ENCODE results near the gene ACTL9.

ACTL9 gene

DNA sequence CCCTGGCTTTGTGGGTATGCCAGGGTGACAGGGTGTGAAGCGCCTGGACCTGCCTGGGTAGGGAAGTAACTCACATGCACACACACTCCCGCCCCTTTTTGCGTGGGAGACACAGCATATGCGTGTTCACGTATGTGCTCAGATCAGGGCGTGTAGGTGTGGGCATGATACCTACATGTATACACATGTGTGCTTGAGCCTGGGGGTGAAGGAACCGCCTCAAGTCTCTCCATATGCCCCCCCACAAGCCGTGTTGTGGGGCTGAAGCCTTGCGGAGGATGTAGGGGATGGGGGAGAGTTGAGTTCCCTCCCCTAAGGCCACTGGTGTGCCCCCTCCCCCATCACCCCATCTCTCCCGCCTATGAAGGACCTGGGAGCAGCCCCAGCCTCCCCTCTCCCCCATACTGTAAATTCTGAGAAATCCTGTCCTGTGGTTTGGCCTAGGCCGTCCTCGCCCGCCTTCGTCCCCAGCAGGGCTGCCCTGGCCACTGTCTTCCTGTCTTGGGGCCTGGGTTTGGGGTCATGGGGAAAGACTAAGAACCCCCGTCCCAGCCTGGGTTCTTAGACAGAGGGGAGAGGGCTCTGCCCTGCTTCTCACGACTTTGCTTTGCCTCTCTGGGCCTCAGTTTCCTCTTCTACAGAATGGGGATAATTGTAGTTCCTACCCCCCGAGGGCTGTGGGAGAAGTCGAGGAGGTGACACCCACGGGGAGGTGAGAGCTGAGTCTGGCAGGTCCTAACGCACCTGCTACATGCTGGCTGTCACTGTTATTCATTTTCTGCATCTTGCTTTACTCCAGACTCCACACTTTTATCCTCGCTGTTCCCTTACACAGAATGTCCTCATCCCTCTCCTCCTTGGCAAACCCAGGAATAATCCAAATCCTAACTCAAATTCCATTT, 14.3 kb downstream of the ACTL9 start:
- no peak for DNase-seq

DNA sequence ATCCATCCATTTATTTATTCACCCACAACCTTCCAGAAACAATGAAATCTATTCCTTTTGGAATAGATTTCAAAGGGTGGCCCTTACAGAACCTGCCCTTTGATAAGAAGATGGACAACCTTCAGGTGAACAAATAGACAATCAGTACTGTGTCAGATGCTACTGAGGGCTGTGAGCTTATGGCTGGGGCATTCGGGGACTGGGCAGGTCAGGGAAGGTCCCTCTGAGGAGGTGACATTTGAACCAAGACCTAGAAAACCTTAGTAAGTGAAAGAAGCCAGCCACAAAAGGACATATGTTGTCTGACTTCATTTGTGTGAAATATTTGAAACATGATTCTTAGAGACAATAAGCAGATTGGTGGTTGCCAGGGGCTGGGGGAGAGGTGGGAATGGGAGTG, 15.7 kb downstream of the ACTL9 start:
- no peak for DNase-seq

DNA sequence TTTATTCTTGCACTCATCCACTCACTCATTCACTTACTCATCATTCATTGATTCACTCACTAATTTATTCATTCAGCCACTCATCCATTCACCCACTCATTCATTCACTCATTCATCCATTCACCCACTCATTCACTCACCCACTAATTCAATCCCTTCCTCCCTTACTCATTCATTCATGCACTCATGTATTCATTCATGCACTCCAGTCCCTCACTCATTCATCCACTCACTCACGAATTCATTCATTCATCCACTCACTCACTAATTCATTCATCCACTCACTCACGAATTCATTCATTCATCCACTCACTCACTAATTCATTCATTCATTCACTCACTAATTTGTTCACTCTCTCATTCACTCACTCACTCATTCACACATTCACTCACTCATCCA, 16.1 kb downstream of the ACTL9 start:
- DNase-seq: no peak

DNA sequence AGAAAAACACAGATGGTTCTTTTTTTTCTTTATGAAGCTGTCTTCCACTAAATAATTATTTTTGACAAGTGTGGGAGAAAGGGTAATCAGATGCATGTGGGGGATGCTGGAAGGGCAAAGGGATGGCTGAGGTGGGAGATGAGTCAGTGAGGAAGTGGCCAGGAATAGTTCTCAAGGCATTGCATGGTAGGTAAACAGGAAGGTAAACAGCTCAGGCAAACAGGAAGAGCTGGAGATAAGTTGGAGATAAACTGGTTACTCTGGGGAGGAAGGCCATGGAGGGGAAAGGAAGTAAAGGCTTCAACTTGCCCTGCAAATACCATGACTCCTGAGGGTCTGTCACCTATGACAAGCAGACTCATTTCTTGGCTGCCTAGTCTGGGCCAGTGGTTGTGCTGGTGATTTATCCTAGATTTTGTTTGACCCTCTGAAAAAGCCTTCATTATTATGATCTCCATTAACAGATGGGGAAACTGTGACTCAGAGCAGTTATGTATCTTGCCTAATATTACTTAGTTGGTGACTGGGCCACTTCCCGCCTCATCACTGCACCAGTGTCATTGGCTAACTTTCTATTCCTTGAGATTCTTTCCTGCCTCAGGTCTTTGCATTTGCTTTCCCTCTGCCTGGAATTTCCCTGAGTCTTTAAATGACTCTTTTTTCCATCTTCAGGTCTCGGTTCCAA, 17.1 kb downstream of the ACTL9 start:
- no peak for DNase-seq

DNA sequence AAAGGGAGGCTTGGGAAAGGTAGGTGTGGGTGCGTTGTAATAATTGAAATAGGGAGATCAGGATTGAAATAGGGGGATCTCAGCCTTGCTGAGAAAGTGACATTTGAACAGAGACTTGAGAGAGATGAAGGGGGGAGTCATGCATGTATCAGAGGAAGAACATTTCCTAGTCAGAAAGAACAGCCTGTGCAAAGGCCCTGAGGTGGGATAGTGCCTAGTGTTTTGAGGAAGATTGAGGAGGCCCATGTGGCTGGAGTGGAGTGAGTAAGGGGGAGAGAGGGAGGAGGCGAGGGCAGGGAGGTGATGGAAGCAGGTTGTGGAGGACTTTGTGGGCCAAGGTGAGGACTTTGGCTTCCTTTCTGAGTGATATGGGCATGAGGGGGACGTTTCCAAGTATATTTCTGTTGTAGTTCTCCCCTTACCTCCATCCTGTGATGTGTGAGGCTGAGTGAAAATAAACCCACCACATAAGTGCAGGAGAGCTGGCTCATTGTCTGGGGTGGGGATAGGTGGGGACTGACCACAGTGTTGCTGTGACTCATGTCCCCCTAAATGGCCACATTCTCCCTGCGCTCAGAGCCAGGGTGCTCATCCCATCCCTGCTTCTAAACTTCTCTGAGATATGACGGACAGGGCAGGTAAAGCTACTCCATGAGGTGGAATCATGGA, 17.8 kb downstream of the ACTL9 start:
- DNase-seq: no peak

DNA sequence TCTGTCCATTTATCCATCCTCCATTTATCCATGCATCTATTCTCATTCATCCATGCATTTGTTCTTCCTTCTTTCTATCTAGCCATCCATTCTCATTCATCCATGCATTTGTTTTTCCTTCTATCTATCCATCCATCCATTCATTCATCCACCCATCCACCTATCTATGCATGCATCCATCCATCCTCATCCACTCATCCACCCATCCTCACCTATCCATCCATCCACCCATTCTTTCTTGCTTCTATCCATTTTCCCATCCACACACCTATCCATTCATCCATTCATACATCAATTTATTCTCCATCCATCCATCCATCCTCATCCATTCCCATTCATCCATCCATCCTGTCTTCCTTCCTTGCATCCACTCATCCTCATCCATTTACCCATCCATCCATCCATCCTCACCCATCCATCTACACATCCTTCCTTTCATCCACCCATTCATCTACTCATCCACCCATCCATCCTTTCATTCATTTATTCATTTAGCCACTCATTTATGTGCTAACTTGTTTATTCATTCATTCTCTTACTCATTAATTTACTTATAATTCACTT, 20.3 kb downstream of the ACTL9 start:
- no peak for DNase-seq

DNA sequence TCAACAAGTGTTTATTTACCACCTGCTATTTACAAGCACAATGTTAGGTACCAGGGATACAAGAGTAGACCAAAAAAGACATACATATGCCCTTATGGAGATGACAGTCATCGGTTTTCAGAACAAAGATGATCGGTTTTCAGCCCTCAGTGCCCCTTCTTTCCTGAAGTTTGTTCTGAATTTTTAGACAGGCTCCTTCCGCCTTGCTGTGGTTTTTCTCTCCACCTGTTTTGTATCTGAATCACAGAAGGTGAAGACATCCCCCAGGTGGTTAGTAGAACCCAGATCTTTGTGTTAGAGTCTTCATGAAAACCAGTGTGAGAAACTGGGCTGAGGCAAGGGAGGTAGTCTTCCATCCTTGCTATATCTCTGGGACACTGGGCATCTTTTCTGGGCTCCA, 23.5 kb downstream of the ACTL9 start:
- DNase-seq: no peak

DNA sequence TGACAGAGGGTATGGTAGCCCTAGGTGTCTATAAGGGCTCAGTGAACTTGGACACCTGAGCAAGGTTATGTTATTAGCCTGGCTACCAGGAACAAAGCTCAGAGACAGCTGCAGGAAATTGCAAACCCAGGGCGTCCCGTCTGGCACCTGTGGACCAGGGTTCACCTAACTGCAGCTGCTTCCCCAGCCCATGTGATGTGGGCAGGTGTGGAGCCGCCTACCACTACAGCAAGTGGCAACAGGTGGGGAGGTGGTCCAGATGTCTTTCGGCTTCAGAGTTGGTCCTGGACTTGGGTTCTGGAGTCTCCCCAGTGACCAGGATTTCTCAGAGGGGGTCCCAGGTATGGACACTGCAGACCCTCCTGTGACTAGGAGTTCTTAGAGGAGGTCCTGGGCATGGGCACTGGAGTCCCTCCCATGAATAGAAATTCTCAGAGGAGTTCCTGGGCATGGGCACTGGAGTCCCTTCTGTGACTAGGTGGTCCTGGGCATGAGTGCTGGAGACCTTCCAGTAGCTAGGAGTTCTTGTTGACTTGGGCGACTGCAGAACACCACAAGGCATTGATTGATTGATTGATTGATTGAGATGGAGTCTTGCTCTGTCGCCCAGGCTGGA, 25.2 kb downstream of the ACTL9 start:
- no peak for DNase-seq

DNA sequence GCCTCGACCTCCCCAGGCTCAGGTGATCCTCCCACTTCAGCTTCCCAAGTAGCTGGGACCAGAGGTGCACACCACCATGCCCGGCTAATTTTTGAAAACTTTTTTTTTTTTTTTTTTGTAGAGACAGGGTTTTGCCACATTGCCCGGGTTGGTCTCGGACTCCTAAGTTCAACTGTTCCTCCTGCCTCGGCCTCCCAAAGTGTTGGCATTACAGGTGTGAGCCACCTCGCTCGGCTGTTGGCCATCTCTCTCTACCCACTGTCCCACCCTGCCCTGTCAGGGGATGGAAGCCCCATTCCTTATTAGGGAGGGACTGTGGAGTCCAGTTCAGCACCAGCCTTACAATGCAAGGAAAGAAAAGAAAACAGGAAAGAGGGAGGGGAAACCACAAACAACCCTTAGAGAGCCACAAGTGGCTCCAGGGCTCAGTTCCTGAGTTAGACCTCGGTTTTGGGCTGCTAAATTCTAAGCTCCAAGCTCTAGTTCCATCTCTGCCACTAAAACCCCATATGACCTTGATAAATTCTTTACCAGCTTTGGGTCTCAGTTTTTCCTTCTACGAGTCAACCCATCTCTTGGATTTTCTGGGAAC, 31.7 kb downstream of the ACTL9 start:
- no peak for DNase-seq

DNA sequence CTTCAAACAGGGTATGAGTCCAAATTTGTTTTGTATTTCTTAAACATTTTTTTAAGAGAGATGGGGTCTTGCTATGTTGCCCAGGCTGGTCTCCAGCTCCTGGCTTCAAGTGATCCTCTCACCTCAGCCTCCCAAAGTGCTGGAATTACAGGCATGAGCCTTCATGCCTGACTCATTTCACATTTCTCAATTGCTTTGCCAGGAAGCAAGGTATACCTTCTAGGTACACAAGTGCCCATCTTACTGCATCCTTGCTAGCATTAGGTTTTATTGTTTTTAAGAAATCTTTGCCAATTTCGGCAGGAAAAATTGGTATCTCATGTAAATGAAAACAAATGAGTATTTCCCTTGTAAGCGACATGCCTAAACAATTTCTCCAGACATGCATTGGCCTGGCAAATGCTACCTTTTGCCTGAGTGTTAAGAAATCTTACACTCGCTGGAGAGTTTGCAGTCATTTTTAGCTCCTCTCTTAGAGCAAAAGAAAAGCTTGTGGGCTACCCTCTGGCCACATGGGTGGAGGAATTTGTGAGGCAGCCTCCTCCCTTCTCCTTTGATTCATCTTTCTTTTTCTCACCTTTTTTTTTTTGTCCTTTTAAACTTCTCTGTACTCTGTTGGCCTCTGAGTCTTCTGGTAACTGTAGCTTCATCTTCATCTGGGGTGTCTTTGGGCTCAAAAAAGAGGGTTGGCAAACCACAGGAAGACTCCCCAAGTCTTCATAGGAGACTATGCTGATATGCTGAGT, 33.0 kb downstream of the ACTL9 start:
- peak in 1 of 2 experiments; percentile 19 for DNase-seq

DNA sequence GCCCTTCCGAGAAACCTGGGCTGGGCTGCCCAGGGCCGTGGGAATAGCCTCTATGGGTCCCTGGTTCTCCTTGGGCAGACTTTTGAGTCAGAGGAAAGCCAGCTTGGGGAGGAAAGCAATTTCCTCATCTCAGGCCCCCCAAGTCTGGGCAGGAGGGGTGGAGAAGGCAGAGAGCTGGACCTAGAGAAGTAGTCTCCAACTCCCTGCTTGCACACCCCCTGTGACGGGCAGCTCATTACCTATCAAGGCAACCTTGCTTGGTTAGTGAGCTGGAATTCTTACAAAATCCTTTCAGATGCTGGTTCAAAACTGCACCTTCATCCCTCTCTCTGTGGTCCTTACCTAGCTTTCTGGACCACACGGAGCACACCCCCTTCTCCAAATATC, 33.9 kb downstream of the ACTL9 start:
- DNase-seq: no peak

DNA sequence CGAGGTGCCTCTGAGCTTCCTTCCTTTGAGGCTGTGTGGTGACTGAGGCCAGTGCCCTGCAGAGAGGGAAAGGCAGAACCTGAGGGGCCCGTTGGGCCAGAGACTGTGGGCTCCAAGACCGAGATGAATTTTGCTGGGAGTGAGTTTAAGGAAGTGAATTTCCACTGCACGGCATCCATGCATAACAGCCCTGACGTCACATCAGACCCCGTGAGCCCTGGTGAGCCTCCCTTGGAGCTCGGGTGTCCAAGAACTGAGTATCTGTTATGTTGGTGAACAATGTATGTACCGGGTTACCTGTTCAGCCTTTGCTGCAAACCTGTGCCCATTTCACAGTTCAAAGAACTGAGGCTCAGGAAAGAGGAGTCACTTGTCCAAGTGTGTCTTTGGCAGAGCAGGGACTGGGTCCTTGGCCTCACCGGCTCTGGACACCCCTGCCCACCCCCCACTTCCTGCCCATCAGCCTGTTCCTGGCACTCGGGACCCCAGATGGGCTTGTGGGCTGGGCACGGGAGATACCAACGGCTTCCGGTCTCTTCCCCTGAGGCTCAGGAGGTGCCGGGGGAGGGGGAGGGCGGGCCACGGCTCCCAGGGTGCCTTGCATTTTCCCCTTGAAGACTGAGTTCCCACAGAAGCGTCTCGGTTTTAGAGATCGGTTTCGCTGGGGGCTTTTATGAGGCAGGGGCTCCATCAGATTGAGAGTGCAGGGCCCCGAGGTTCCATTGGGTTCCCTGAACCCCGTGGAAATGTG, 34.5 kb downstream of the ACTL9 start:
- peak; percentile 41 to 52 for DNase-seq

DNA sequence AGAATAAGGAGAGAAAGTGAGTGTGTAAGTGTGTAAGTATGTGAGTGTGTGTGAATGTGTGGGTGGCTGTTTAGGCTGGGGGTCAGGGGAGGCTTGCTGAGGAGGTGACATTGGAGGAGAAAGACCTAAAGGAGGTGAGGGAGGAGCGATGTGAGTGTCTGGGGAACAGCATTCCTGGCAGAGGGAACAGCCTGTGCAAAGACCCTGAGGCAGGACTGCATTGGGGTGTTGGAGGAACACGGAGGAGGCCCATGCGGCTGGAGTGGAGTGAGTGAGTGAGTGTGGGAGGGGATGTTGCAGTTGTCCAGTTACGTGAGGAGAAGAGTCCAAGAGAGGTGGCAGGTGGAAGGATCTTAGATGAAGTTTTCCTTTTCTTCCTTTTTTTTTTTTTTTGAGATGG, 36.3 kb downstream of the ACTL9 start:
- DNase-seq: no peak

DNA sequence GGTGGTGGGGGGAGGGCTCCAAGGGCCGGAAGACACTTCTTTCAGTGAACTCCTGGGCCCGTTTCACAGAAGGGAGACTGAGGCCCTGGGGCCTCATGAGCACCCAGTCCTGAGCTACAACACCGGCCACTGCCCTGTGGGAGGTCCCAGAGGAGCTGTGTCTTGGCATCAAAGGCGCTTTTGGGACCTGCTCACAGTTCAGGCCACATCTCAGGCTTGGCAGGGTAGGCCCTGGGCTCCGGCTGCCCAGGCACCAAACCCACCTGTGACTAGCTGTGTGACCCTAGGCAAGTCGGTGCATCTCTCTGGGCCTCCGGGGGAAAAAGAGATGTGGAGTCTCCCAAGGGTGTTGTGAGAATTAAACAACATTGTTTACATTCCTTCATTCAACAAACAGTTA, 38.7 kb downstream of the ACTL9 start:
- no peak for DNase-seq

DNA sequence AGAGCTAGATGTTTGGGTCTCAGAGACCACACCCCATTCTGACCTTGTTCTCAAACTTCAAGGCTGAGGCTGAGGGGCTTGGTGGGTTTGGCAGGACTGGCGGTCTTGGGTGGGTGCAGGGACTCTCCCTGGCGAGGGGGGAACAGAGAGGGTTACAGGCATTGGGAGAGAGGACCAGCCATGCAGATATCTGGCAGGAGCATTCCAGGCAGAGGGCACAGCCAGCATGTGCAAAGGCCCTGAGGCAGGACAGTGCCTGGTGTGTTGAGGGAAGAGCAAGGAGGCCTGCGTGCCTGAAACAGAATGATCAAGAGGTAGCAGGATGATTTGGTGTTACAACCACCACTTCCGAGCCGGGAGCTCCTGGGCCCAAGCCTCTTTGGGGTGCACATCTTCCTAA, 40.7 kb downstream of the ACTL9 start:
- no peak for DNase-seq

DNA sequence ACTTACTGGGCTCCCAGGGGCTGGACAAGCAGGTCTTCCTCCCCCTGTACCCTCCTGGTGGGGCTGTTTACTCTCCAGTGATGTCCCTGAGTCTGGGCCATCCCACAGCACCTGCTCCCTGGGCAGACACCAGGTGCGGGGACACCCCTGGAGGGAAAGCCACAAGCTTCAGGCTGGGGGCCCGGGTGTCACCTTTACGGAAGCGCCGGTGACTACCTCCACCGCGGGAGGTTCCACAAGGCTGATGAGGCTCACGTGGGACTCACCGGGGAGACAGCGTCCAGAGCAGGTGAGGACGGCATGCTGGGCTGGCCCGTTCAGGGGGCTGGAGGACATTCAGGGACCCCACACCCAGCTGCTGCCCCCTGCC, 43.3 kb downstream of the ACTL9 start:
- peak in 1 of 2 experiments; percentile 43 for DNase-seq

DNA sequence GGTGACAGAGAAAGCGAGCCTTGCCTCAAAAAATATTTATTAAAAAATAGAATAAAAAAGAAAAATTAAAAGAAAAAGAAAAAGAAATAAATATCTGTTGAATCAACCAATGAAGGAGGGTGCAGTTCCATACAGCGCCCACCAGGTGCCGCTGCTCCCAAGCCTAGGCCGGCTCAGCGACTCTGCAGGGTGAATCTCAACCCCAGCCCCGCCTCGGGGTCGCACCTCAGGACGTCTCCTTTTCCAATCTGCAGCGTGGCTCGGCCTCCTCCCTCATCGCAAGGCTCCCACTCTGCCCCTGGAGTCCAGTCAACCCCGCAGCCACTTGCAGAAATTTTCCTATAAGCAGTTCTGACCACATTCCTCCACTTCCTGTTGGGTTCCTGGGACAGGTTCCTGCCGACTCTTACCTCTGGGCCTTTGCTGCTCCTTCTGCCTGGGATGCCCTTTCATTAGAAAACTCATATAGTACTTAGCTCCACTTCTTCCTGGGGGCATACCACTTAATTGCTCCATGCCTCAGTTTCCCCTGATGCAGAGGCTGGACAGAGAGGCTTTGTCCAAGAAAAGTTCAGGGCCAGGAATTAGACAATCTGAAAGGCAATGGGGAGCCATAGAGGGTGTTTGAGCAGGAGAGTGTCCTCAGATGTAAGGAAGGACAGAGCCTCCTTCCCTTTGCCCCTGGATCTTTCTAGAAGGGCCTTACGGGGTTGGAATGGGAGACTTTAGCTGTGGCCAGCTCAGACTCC, 43.8 kb downstream of the ACTL9 start:
- peak; percentile 66 to 74 for DNase-seq

DNA sequence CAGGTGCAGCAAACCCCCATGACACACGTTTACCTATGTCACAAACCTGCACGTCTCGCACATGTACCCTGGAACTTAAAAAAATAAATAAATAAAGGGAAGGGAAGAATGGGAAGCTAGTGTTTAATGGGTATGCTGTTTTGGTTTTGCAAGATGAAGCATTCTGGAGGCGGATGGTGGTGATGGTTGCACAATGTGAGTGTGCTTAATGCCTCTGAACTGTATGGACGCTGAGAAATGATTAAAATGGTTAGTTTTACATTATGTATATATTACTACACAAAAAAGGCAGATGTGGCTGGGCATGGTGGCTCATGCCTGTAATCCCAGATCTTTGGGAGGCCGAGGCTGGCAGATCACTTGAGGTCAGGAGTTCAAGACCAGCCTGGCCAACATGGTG, 50.4 kb downstream of the ACTL9 start:
- no peak for DNase-seq
